Measurements from ENCODE around the gene SQSTM1. TPM values are rescaled to one million over a fixed set of nuclear protein-coding genes. Genes with fewer than 3 reads are reported as not detected.

The SQSTM1 gene
- total and polyA plus RNA-seq, 2 of the 8 experiments (the other 6 are each of a cell fraction or from before 2014, with no cell fraction given) = 78.6 to 110 TPM

DNA sequence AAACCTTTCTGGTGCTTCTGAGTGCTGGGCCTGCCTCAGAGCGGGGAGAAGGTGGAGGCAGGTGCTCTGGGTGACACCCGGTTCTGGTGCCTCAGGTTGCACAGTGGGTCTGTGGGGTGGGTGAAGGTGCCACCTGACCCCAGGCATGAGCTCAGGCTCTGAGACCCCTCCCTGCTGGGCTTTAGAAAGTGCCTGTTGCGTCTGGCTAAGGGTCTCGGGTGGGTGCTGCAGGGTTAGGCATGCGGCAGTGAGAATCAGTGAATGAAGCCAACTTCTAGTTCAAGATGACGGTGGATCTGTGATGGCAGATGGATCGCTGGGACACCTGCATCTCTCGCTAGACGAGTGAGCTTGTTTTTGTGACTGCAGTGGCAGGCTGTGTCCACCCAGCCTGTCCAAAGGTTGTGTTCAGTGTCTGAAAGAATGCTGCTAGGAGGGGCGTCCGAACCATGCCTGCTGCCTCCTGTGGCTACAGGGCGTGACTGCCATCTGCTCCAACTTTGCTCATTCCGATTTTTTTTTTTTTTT, 5.0 kb downstream of the SQSTM1 start:
- Histone ChIP-seq H4K8ac (ENCODE audit: extremely low read depth, insufficient read depth, low read length) (no peak overlapping the region; the same call in 1 of the 2 replicates), H3K9ac (replicated peaks in 1 of 4; ENCODE audit: extremely low read depth in 1 of 4, low read depth in 3 of 4, low read length in 3 of 4) (no peak overlapping the region), H3K79me1 (ENCODE audit: low read depth, low read length) (peaks cover 8% of the 10 kb centered on the region), H4K91ac (replicated peaks; ENCODE audit: insufficient read length, low read length) (no peak overlapping the region), H3K18ac (ENCODE audit: extremely low read depth, low read length) (no peak overlapping the region), H2BK20ac (ENCODE audit: low read length) (no peak overlapping the region), H3K23ac (ENCODE audit: insufficient read length) (no peak overlapping the region), H4K5ac (ENCODE audit: insufficient read length, low read depth, low read length) (no peak overlapping the region), H3K14ac (ENCODE audit: insufficient read length) (no peak overlapping the region), H3K36me3 (ENCODE audit: control insufficient read depth in 2 of 4, insufficient read depth in 4 of 4, low read length in 3 of 4) (peaks cover 11 to 59% (median 43%) of the 10 kb centered on the region in 4 experiments), H3K4me3 (ENCODE audit: extremely low read depth in 1 of 4, insufficient read depth in 2 of 4, low read depth in 3 of 4, low read length in 4 of 4) (no peak overlapping the region), H3K27ac (ENCODE audit: low read depth, low read length) (no peak overlapping the region), H3K4me1 (replicated peaks in 1 of 4; ENCODE audit: control insufficient read depth in 3 of 4, insufficient read depth in 4 of 4, low read length in 3 of 4) (peaks cover 6 to 13% (median 11%) of the 10 kb centered on the region in 4 experiments; a peak in 6 of 7 replicates), H2BK5ac (ENCODE audit: low read depth, low read length) (no peak overlapping the region), H2BK12ac (ENCODE audit: low read depth, low read length) (no peak overlapping the region), H2AK5ac (ENCODE audit: low read depth, low read length) (no peak overlapping the region), H3K56ac (replicated peaks; ENCODE audit: insufficient read length, low read depth, low read length) (no peak overlapping the region), H2BK120ac (replicated peaks; ENCODE audit: low read depth, low read length) (no peak overlapping the region), H3K4ac (replicated peaks; ENCODE audit: insufficient read length, low read depth, low read length) (no peak overlapping the region), H3K9me3 (ENCODE audit: insufficient read depth in 2 of 2, low read depth in 1 of 2, low read length in 1 of 2) (no peaks in the 10 kb centered on the region), H2AFZ (ENCODE audit: low read length) (no peak overlapping the region), H2BK15ac (ENCODE audit: low read length) (no peak overlapping the region), H4K20me1 (replicated peaks in 1 of 2; ENCODE audit: control insufficient read depth in 1 of 2, insufficient read depth in 2 of 2, low read length in 2 of 2) (peaks cover 8 to 25% of the 10 kb centered on the region in 2 experiments), H3K4me2 (ENCODE audit: insufficient read depth in 1 of 2, low read depth in 2 of 2, low read length in 2 of 2) (no peak overlapping the region), H3K79me2 (ENCODE audit: control insufficient read depth in 1 of 2, insufficient read depth in 2 of 2, low read length in 2 of 2) (peaks cover 4 to 28% of the 10 kb centered on the region in 2 experiments; a peak in 2 of 4 replicates), H3K27me3 (replicated peaks in 1 of 4; ENCODE audit: control insufficient read depth in 3 of 4, extremely low read depth in 1 of 4, insufficient read depth in 3 of 4, low read length in 3 of 4) (no peaks in the 10 kb centered on the region), H3K23me2 (ENCODE audit: low read depth, low read length) (peaks cover 2% of the 10 kb centered on the region; the same call in 1 of the 2 replicates)
- CTCF ChIA-PET (ENCODE audit: partially characterized antibody) = interaction anchor here (0.7 to 1.6 kb wide), 5 partner anchors 12 to 503 kb away, joined by 3 to 5 read pairs (median 3); no protein-coding TSS in a partner anchor
- no peak for FAIRE-seq
- 90% methylated on average over 13 of the region's 13 CpGs; no CpG with 5 or more reads in 1 of the 2 experiments for WGBS, 2 experiments (ENCODE audit: extremely low coverage in 1 of 2, insufficient coverage in 1 of 2, insufficient read length in 1 of 2, insufficient replicate concordance in 2 of 2, low coverage in 1 of 2, low lambda C conversion rate in 2 of 2, missing lambda C conversion rate in 1 of 2)
- DNase-seq (ENCODE audit: low read depth in 1 of 2, low spot score in 2 of 2) = no peak
- POLR2A ChIA-PET (ENCODE audit: partially characterized antibody) = interaction anchor here (0.9 to 3.1 kb wide), 4 partner anchors 8 to 201 kb away, joined by 4 to 9 read pairs (median 4); no protein-coding TSS in a partner anchor
- no peak for TF ChIP-seq RXRA (IDR thresholded peaks at IDR 0.05; ENCODE audit: insufficient read depth, low read depth, low read length)
- TF ChIP-seq, protein P1, sequence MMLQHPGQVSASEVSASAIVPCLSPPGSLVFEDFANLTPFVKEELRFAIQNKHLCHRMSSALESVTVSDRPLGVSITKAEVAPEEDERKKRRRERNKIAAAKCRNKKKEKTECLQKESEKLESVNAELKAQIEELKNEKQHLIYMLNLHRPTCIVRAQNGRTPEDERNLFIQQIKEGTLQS (IDR thresholded peaks at IDR 0.05; ENCODE audit: insufficient read depth, low read depth, low read length) = no peak
- no peak for TF ChIP-seq SIX5 (IDR thresholded peaks at IDR 0.05; ENCODE audit: low read depth, low read length)
- TF ChIP-seq, protein P2, sequence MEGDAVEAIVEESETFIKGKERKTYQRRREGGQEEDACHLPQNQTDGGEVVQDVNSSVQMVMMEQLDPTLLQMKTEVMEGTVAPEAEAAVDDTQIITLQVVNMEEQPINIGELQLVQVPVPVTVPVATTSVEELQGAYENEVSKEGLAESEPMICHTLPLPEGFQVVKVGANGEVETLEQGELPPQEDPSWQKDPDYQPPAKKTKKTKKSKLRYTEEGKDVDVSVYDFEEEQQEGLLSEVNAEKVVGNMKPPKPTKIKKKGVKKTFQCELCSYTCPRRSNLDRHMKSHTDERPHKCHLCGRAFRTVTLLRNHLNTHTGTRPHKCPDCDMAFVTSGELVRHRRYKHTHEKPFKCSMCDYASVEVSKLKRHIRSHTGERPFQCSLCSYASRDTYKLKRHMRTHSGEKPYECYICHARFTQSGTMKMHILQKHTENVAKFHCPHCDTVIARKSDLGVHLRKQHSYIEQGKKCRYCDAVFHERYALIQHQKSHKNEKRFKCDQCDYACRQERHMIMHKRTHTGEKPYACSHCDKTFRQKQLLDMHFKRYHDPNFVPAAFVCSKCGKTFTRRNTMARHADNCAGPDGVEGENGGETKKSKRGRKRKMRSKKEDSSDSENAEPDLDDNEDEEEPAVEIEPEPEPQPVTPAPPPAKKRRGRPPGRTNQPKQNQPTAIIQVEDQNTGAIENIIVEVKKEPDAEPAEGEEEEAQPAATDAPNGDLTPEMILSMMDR (IDR thresholded peaks at IDR 0.05; ENCODE audit: control extremely low read depth in 1 of 3, insufficient read depth in 1 of 3, low read depth in 1 of 3, low read length in 3 of 3) = no peak
- TF ChIP-seq POU5F1 (IDR thresholded peaks at IDR 0.05; ENCODE audit: low read depth, low read length) = no peak
- TF ChIP-seq SIN3A (conservative IDR thresholded peaks at IDR 0.05 in 1 of 2, IDR thresholded peaks at IDR 0.05 in 1 of 2; ENCODE audit: low read depth in 1 of 2, low read length in 2 of 2) = no peak
- TF ChIP-seq EGR1 (IDR thresholded peaks at IDR 0.05; ENCODE audit: borderline replicate concordance, low read depth, low read length) = no peak
- no peak for TF ChIP-seq HDAC2 (IDR thresholded peaks at IDR 0.05; ENCODE audit: borderline replicate concordance in 1 of 2, low read depth in 2 of 2, low read length in 2 of 2)
- no peak for TF ChIP-seq TEAD4 (IDR thresholded peaks at IDR 0.05; ENCODE audit: low read depth, low read length)

Measured in H1 (cell line).